HepG2 (cell line): ENCODE measurements around the gene LRRC4C. TPM values are rescaled to one million over a fixed set of nuclear protein-coding genes. Genes with fewer than 3 reads are reported as not detected.

Experiments used
- DR1 ChIP-seq: sonication (generic); formaldehyde crosslinking; IDR thresholded peaks from 2 replicates; pipeline ENCODE4 v1.8.0; 2021; ENCODE audit warnings: mild to moderate bottlenecking, missing genetic modification reagents, inconsistent platforms
- IKZF4 ChIP-seq: sonication (generic); formaldehyde crosslinking; IDR thresholded peaks from 2 replicates; pipeline ENCODE4 v1.5.1; 2020; ENCODE audit warnings: borderline replicate concordance, mild to moderate bottlenecking, low read depth, missing genetic modification reagents; ENCODE audit errors: not compliant biosample characterization
- PHF20 ChIP-seq: sonication (generic); formaldehyde crosslinking; IDR thresholded peaks from 2 replicates; pipeline ENCODE4 v1.5.0; 2020; ENCODE audit warnings: mild to moderate bottlenecking, missing genetic modification reagents
- PRDM15 ChIP-seq: sonication (generic); formaldehyde crosslinking; IDR thresholded peaks from 2 replicates; pipeline ENCODE4 v1.4.0; 2020; ENCODE audit warnings: missing genetic modification reagents
- ZBTB43 ChIP-seq: sonication (generic); formaldehyde crosslinking; conservative IDR thresholded peaks from 2 replicates; pipeline ENCODE4 v1.4.0; 2020; ENCODE audit warnings: missing genetic modification reagents
- ZKSCAN5 ChIP-seq: sonication (generic); formaldehyde crosslinking; IDR thresholded peaks from 2 replicates; pipeline ENCODE4 v1.5.1; 2020; ENCODE audit warnings: mild to moderate bottlenecking, missing genetic modification reagents
- ZNF318 ChIP-seq: sonication (generic); formaldehyde crosslinking; IDR thresholded peaks from 2 replicates; pipeline ENCODE4 v1.4.0; 2020; ENCODE audit warnings: mild to moderate bottlenecking, missing genetic modification reagents
- ZNF503 ChIP-seq: sonication (generic); formaldehyde crosslinking; IDR thresholded peaks from 2 replicates; pipeline ENCODE4 v1.4.0; 2020; ENCODE audit warnings: missing genetic modification reagents
- ZNF644 ChIP-seq: IDR thresholded peaks from 2 replicates; pipeline ENCODE4 v1.6.1; 2016; ENCODE audit warnings: low read depth
- ZNF790 ChIP-seq: sonication (generic); formaldehyde crosslinking; IDR thresholded peaks from 2 replicates; pipeline ENCODE4 v1.8.0; 2022; ENCODE audit warnings: missing genetic modification reagents, mild to moderate bottlenecking, borderline replicate concordance
- polyA plus RNA-seq, 8 experiments: library from polyadenylated mRNA; depleted of rRNA in 3 of 8; stranded (reverse) in 7 of 8; unstranded in 1 of 8; fragments of >200 nt; fragmentation: Illumina TruSeq in 4 of 8; extraction: Trizol in 4 of 8; gene quantifications; 2 replicates each; pipeline versions ENCODE4 v1.2.1 to v1.2.3, GENCODE V29; 2011 to 2016; ENCODE audit warnings: low read depth in 4 of 8, missing spikeins in 1 of 8, mixed read lengths in 1 of 8; ENCODE audit not compliant: insufficient read depth in 1 of 8
- total RNA-seq, 5 experiments: library from RNA; depleted of rRNA; stranded (reverse); fragments of >200 nt; fragmentation: Illumina TruSeq; extraction: Trizol; gene quantifications; 2 replicates each; pipeline ENCODE4 v1.2.3, GENCODE V29; 2016; ENCODE audit warnings: low read depth in 1 of 5

LRRC4C gene
- total and polyA plus RNA-seq, 2 of the 13 experiments (the other 11 are each of a cell fraction or from before 2014, with no cell fraction given) = not detected

- no peak for TF ChIP-seq PRDM15
- no peak for TF ChIP-seq DR1 (CRISPR knock-in tag)
- no peak for TF ChIP-seq ZNF318 (CRISPR knock-in tag)
- no peak for TF ChIP-seq PHF20 (CRISPR knock-in tag)
- TF ChIP-seq ZNF790 (CRISPR knock-in tag) = no peak
- TF ChIP-seq ZNF503 = 0 out of 2 replicates have a peak, but pooled peaks have one; percentile 24
- TF ChIP-seq ZKSCAN5 (CRISPR knock-in tag) = peak; percentile 68; the same call in 1 of the 2 replicates
- TF ChIP-seq ZBTB43 (CRISPR knock-in tag) = no peak
- TF ChIP-seq ZNF644 (CRISPR knock-in tag) = no peak
- TF ChIP-seq IKZF4 (CRISPR knock-in tag) = no peak
These were observed 326.4 kb downstream of the LRRC4C start (continued) for GRCh38 chr11:41133023-41133422.
